ENCODE data around the gene ABCA12. TPM values are rescaled to one million over a fixed set of nuclear protein-coding genes. Genes with fewer than 3 reads are reported as not detected.

The ABCA12 gene
- total RNA-seq, 1 donor from 2014 or later = not detected

- ATAC-seq (no peak), DNase-seq (ENCODE audit: missing footprints) (no peak)
- intact Hi-C loops (cut with DNase I) = loop anchor here (10.0 kb wide), 1 partner anchor 1196 kb away; no protein-coding TSS in a partner anchor
These were observed 137.7 kb downstream of the ABCA12 start for GRCh38 chr2:215000721-215001120.

- DNase-seq (ENCODE audit: missing footprints) = no peak
- intact Hi-C loops (cut with DNase I) = no loop called here
- no peak for ATAC-seq
These were observed 142.3 kb downstream of the ABCA12 start for GRCh38 chr2:214995926-214996670.

GRCh38 chr2:214995409-214995808 lies 143.0 kb downstream of the ABCA12 start:
- ATAC-seq = no peak
- no peak for DNase-seq (ENCODE audit: missing footprints)
- intact Hi-C loops (cut with DNase I) = no loop called here

GRCh38 chr2:214992911-214993310 lies 145.5 kb downstream of the ABCA12 start:
- DNase-seq (ENCODE audit: missing footprints) = no peak
- no peak for ATAC-seq
- intact Hi-C loops (cut with DNase I) = no loop called here

GRCh38 chr2:214989187-214989586 lies 149.2 kb downstream of the ABCA12 start:
- no peak for DNase-seq (ENCODE audit: missing footprints)
- intact Hi-C loops (cut with DNase I) = no loop called here
- ATAC-seq = no peak

- intact Hi-C loops (cut with DNase I) = no loop called here
- DNase-seq (ENCODE audit: missing footprints) = no peak
- ATAC-seq = no peak
These were observed 151.2 kb downstream of the ABCA12 start for GRCh38 chr2:214987261-214987660.

- ATAC-seq (no peak), DNase-seq (ENCODE audit: missing footprints) (no peak)
- intact Hi-C loops (cut with DNase I) = no loop called here
These were observed 152.8 kb downstream of the ABCA12 start for GRCh38 chr2:214985619-214986018.

- no peak for ATAC-seq
- DNase-seq (ENCODE audit: missing footprints) = no peak
- intact Hi-C loops (cut with DNase I) = no loop called here
These were observed 172.0 kb downstream of the ABCA12 start for GRCh38 chr2:214966420-214966819.

GRCh38 chr2:214960677-214961076 lies 177.7 kb downstream of the ABCA12 start:
- ATAC-seq (no peak), DNase-seq (ENCODE audit: missing footprints) (no peak)
- intact Hi-C loops (cut with DNase I) = loop anchor here (2.0 kb wide), 1 partner anchor 308 kb away; no protein-coding TSS in a partner anchor

GRCh38 chr2:214946949-214947348 lies 191.5 kb downstream of the ABCA12 start:
- ATAC-seq (no peak), DNase-seq (ENCODE audit: missing footprints) (no peak)
- intact Hi-C loops (cut with DNase I) = no loop called here

GRCh38 chr2:214934006-214934405 lies 204.4 kb downstream of the ABCA12 start:
- DNase-seq (ENCODE audit: missing footprints) (no peak), ATAC-seq (no peak)
- intact Hi-C loops (cut with DNase I) = no loop called here

GRCh38 chr2:214904634-214905033 lies 233.8 kb downstream of the ABCA12 start:
- intact Hi-C loops (cut with DNase I) = no loop called here
- ATAC-seq (no peak), DNase-seq (ENCODE audit: missing footprints) (no peak)

GRCh38 chr2:214904176-214904575 lies 234.2 kb downstream of the ABCA12 start:
- ATAC-seq (no peak), DNase-seq (ENCODE audit: missing footprints) (no peak)
- intact Hi-C loops (cut with DNase I) = no loop called here

- intact Hi-C loops (cut with DNase I) = no loop called here
- DNase-seq (ENCODE audit: missing footprints) = no peak
- ATAC-seq = no peak
These were observed 236.1 kb downstream of the ABCA12 start for GRCh38 chr2:214902286-214902685.

GRCh38 chr2:214899751-214900150 lies 238.7 kb downstream of the ABCA12 start:
- intact Hi-C loops (cut with DNase I) = no loop called here
- ATAC-seq (no peak), DNase-seq (ENCODE audit: missing footprints) (no peak)

GRCh38 chr2:214896274-214896673 lies 242.2 kb downstream of the ABCA12 start:
- intact Hi-C loops (cut with DNase I) = no loop called here
- ATAC-seq (no peak), DNase-seq (ENCODE audit: missing footprints) (no peak)

GRCh38 chr2:214895469-214895868 lies 243.0 kb downstream of the ABCA12 start:
- intact Hi-C loops (cut with DNase I) = no loop called here
- ATAC-seq = no peak
- DNase-seq (ENCODE audit: missing footprints) = no peak

- DNase-seq (ENCODE audit: missing footprints) (no peak), ATAC-seq (no peak)
- intact Hi-C loops (cut with DNase I) = no loop called here
These were observed 249.1 kb downstream of the ABCA12 start for GRCh38 chr2:214889301-214889700.

GRCh38 chr2:214881647-214882202 lies 256.7 kb downstream of the ABCA12 start:
- DNase-seq (ENCODE audit: missing footprints) (no peak), ATAC-seq (no peak)
- intact Hi-C loops (cut with DNase I) = no loop called here

Measured in Right ventricle myocardium inferior (tissue), 1 donor.